HG03280 (cell line): ENCODE measurements around the gene ADAMTS17.
A peak's percentile ranks its signal among the peaks of the same experiment; 100 is the strongest.

Experiments used
- ATAC-seq: cut with Tn5 transposase; IDR thresholded peaks from one replicate; pipeline ENCODE4 v1.9.1; 2021; ENCODE audit warnings: mild to moderate bottlenecking, moderate library complexity; ENCODE audit not compliant: unreplicated experiment

Gene ADAMTS17

GRCh38 chr15:100057281-100057680 lies 284.5 kb downstream of the ADAMTS17 start:
- no peak for ATAC-seq

GRCh38 chr15:100056411-100057072 lies 285.2 kb downstream of the ADAMTS17 start:
- no peak for ATAC-seq

- ATAC-seq = no peak
Measured at GRCh38 chr15:100055821-100056220, 286.0 kb downstream of the ADAMTS17 start.

- ATAC-seq = no peak
Measured at GRCh38 chr15:100054539-100054938, 287.2 kb downstream of the ADAMTS17 start.

- no peak for ATAC-seq
Measured at GRCh38 chr15:100053474-100054121, 288.2 kb downstream of the ADAMTS17 start.

GRCh38 chr15:100052716-100053473 lies 288.9 kb downstream of the ADAMTS17 start:
- ATAC-seq = no peak

GRCh38 chr15:100050877-100051786 lies 290.6 kb downstream of the ADAMTS17 start:
- ATAC-seq = no peak

- no peak for ATAC-seq
Measured at GRCh38 chr15:100049936-100050876, 291.6 kb downstream of the ADAMTS17 start.

- no peak for ATAC-seq
Measured at GRCh38 chr15:100049483-100049882, 292.3 kb downstream of the ADAMTS17 start.

GRCh38 chr15:100048736-100049135 lies 293.0 kb downstream of the ADAMTS17 start:
- ATAC-seq = no peak

GRCh38 chr15:100043692-100044091 lies 298.1 kb downstream of the ADAMTS17 start:
- peak; percentile 52 for ATAC-seq

GRCh38 chr15:100043068-100043641 lies 298.6 kb downstream of the ADAMTS17 start:
- no peak for ATAC-seq

GRCh38 chr15:100042558-100042957 lies 299.2 kb downstream of the ADAMTS17 start:
- no peak for ATAC-seq

GRCh38 chr15:100041127-100041828 lies 300.5 kb downstream of the ADAMTS17 start:
- no peak for ATAC-seq

GRCh38 chr15:100039994-100040393 lies 301.8 kb downstream of the ADAMTS17 start:
- no peak for ATAC-seq

- no peak for ATAC-seq
Measured at GRCh38 chr15:100038736-100039135, 303.0 kb downstream of the ADAMTS17 start.

- ATAC-seq = no peak
Measured at GRCh38 chr15:100037901-100038300, 303.9 kb downstream of the ADAMTS17 start.

GRCh38 chr15:100036015-100036414 lies 305.8 kb downstream of the ADAMTS17 start:
- ATAC-seq = no peak

- no peak for ATAC-seq
Measured at GRCh38 chr15:100034191-100034590, 307.6 kb downstream of the ADAMTS17 start.
